GM12872 (cell line): ENCODE results near the gene POLR3C.

Source experiments
- TF ChIP-seq, protein P1 (sequence below): IDR thresholded peaks from 3 replicates; pipeline ENCODE4 v1.5.1; 2011; ENCODE audit warnings: low read depth, mild to moderate bottlenecking, low read length, moderate library complexity; ENCODE audit not compliant: insufficient read depth

Gene POLR3C

DNA sequence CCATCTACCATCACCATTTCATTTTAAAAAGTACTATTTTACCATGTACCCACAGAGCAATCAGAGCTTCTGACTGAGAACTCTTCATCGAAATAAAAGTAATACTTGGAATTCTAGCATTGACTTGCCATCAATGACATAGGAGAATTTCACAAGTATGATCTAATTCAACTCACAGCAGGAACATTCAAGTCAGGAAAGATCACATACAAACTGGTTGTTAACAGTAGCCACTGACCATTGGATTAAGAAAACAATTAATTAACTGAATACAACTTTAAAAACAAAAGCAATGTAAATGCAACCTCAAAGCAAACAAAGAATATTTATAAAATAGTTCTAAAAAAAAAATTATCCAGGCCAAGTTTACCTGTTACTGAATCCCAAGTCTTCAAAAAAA is 18.9 kb upstream of the POLR3C start:
- TF ChIP-seq, protein P1, sequence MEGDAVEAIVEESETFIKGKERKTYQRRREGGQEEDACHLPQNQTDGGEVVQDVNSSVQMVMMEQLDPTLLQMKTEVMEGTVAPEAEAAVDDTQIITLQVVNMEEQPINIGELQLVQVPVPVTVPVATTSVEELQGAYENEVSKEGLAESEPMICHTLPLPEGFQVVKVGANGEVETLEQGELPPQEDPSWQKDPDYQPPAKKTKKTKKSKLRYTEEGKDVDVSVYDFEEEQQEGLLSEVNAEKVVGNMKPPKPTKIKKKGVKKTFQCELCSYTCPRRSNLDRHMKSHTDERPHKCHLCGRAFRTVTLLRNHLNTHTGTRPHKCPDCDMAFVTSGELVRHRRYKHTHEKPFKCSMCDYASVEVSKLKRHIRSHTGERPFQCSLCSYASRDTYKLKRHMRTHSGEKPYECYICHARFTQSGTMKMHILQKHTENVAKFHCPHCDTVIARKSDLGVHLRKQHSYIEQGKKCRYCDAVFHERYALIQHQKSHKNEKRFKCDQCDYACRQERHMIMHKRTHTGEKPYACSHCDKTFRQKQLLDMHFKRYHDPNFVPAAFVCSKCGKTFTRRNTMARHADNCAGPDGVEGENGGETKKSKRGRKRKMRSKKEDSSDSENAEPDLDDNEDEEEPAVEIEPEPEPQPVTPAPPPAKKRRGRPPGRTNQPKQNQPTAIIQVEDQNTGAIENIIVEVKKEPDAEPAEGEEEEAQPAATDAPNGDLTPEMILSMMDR: no peak

DNA sequence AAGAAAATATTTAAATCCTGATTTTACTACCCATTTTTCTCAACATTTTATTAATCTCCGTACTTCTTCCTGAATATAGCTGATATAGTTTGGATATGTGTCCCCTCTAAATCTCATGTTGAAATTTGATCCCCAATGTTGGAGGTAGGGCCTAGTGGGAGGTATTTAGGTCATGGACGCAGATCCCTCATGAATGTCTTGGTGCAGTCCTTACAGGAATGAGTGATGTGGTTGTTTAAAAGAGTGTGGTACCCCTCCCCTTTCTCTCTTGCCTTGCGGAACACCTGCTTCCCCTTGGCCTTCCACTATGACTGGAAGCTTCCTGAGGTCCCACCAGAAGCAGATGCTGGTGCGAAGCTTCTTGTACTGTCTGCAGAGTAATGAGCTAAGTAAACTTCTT is 17.6 kb upstream of the POLR3C start:
- TF ChIP-seq, protein P1: no peak

DNA sequence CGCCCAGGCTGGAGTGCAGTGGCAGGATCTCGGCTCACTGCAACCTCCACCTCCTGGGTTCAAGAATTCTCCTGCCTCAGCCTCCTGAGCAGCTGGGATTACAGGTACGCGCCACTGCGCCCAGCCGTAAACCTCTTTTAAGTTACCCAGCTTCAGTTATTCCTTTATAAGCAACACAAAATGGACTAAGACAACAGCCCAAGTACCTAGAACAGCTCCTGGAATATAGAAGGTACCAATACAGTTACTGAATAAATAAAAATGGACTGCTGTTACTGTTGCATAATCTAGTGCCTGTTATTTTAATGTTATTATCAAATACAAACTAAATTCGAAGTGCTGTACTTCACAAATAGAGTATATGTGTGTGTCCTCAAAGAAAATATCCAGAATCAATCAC is 17.2 kb upstream of the POLR3C start:
- TF ChIP-seq, protein P1: no peak

DNA sequence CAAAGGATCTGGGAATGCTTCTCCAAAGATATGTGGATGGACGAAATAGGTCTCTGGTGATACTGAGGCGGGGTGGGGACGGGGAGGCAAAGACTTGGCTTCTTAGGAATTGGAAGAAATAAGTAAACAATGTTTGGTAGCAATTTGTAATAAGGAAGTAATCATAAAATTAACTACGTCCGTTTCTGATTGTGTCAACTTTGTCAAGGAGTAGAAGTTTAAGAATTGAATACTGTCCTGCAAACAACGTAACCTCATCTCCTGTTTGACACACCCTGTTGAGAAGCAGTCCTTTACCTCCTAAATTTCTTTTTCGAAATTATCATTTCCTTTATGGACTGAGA is 471 bp downstream of the POLR3C start:
- TF ChIP-seq, protein P1: no peak

DNA sequence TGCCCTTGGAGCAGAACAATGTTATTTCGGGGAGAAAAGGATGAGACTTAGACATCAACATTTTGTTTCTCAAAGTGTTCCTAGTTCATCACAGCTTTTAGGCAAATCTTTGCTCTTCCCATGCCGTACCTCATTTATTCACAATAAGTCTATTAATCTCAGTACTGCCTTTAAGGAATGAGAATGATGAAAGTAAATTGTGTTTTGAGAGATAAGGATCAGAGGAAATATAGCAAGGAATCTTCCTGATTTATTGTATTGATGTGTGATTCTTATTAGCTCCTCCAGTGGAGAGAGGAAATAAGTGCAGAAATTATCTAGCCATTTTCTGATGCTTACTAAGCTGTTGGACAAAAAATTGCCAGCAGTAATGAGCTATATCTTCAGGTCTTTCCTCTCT is 2.0 kb downstream of the POLR3C start:
- TF ChIP-seq, protein P1: no peak

DNA sequence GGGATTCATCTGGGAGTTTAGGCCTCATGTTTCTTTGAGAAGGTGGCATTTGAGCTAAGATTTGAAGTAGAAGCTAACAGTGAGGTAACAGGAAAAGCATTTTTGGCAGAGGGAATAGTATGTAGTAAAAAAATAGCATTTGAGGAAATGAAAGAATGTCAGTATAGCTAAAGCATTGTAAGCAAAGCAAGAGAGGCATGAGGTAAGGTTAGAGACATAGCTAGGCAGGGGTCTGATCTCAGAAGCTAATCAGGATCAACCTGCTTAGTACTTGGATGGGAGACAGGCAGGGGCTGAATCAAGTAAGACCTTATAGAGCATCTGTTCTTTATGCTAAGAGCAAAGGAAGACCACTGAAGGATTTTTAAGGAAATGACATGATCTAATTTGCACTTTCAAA is 4.0 kb downstream of the POLR3C start:
- TF ChIP-seq, protein P1: no peak

DNA sequence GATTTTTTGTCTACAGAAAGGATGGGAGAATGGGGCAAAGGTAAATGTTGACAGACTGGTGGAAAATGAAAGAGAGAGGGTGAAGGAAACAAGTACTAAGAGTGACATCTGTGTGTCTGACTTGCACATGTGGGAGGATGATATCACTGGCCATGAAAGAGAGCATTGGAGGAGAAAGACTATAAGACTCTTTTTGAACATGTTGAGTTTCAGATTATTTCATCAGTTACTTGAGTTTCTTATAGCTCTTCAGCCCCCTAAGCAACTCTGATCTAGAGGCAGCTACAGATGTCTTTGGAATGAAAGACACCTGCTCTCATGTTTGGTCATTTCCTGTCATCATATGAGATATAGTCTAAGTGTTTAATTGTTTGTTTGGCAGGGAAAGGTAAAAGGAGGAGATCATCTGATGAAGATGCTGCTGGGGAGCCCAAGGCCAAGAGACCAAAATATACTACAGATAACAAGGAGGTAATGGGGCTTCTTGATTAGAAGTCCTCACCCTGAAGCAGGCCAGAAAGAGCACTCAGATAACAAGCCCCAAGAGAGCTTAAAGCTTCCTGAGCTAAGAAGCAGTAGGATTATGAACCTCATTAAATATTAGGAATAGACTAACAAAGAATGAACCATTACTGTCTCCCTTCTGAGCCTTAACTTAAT is 4.5 kb downstream of the POLR3C start:
- TF ChIP-seq, protein P1: no peak
